Measurements from ENCODE around the gene DUOX1. TPM values are rescaled to one million over a fixed set of nuclear protein-coding genes. Genes with fewer than 3 reads are reported as not detected.

The DUOX1 gene
- total and polyA plus RNA-seq, 9 of the 15 experiments (the other 6 are each of a cell fraction or from before 2014, with no cell fraction given): 0.01 to 0.22 (median 0.01) TPM; not detected in 6

DNA sequence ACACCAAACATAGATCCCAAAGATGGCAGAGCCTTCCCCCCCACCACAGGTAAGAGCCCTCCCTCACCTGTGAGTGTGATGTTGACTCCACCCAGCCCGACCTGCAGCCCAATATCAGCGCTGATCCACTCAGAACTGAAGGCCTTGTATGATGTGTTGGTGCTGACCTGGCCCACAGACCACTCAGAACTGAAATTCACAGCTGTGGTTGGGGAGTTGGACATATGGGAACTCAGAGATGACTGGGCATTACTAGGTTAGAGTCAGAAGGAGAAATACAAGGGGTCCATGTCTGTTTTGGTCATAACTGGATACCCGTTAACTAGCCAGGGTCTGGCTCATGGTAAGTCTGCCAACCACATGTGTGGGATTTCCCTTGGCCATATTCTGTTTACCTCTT is 8.8 kb upstream of the DUOX1 start:
- WGBS (ENCODE audit: insufficient coverage, low coverage, missing lambda C conversion rate): 13% methylated on average over 3 of the region's 3 CpGs
- in situ Hi-C loops (cut with MboI): loop anchor here (25.0 kb wide), 1 partner anchor 159 kb away; the partner anchor contains the start of gene TERB2
- intact Hi-C loops (cut with micrococcal nuclease): no loop called here
- Histone ChIP-seq H3K79me2 (ENCODE audit: control insufficient read depth, insufficient read depth, low read length) (no peaks in the 10 kb centered on the region), H3K36me3 (ENCODE audit: control insufficient read depth, insufficient read depth, low read length) (no peaks in the 10 kb centered on the region), H3K9me1 (ENCODE audit: control insufficient read depth, insufficient read depth, low read length) (no peaks in the 10 kb centered on the region), H3K4me1 (replicated peaks in 1 of 2; ENCODE audit: control insufficient read depth in 2 of 2, insufficient read depth in 2 of 2, low read length in 2 of 2) (peaks cover 0 to 14% of the 10 kb centered on the region in 2 experiments; a peak in 3 of 5 replicates), H3K4me3 (no peak overlapping the region), H3K9me3 (replicated peaks; ENCODE audit: control insufficient read depth, insufficient read depth, low read depth, low read length) (no peaks in the 10 kb centered on the region), H3K4me2 (ENCODE audit: insufficient read depth, low read length) (no peak overlapping the region), H3K27me3 (ENCODE audit: control insufficient read depth in 2 of 2, insufficient read depth in 2 of 2, low read length in 2 of 2) (peaks cover 7 to 35% of the 10 kb centered on the region in 2 experiments; a peak in 4 of 5 replicates), H3K27ac (ENCODE audit: extremely low read depth, low read depth, low read length) (no peak overlapping the region), H2AFZ (ENCODE audit: low read depth, low read length) (no peak overlapping the region), H3K9ac (ENCODE audit: insufficient read depth in 1 of 2, low read depth in 2 of 2, low read length in 2 of 2) (no peak overlapping the region), H4K20me1 (replicated peaks; ENCODE audit: control insufficient read depth, insufficient read depth, low read length) (no peaks in the 10 kb centered on the region)
- BruUV-seq (replicated peaks): no TSS peak
- DNase-seq (ENCODE audit: extremely low read depth in 1 of 4, low spot score in 3 of 4): no peak
- TF ChIP-seq SP2 (IDR thresholded peaks at IDR 0.05; ENCODE audit: extremely low read depth, low read depth, low read length, poor library complexity, severe bottlenecking) (no peak), RBM25 (IDR thresholded peaks at IDR 0.05; ENCODE audit: low read depth, low read length, severe bottlenecking) (no peak), HNRNPH1 (optimal IDR thresholded peaks at IDR 0.05; ENCODE audit: low read depth, low read length) (no peak), ZNF253 (CRISPR knock-in tag; conservative IDR thresholded peaks at IDR 0.05) (no peak), TCF7L2 (IDR thresholded peaks at IDR 0.05; ENCODE audit: low read depth, low read length) (no peak), MIER1 (IDR thresholded peaks at IDR 0.05; ENCODE audit: low read depth) (no peak), BHLHE40 (IDR thresholded peaks at IDR 0.05; ENCODE audit: low read length) (no peak), ZNF41 (CRISPR knock-in tag; conservative IDR thresholded peaks at IDR 0.05) (no peak), GATA2 (CRISPR knock-in tag; IDR thresholded peaks at IDR 0.05) (no peak), PHB (CRISPR knock-in tag; IDR thresholded peaks at IDR 0.05) (no peak), MYNN (IDR thresholded peaks at IDR 0.05) (no peak), MYNN (CRISPR knock-in tag; IDR thresholded peaks at IDR 0.05) (no peak)
- TF ChIP-seq, protein P1, sequence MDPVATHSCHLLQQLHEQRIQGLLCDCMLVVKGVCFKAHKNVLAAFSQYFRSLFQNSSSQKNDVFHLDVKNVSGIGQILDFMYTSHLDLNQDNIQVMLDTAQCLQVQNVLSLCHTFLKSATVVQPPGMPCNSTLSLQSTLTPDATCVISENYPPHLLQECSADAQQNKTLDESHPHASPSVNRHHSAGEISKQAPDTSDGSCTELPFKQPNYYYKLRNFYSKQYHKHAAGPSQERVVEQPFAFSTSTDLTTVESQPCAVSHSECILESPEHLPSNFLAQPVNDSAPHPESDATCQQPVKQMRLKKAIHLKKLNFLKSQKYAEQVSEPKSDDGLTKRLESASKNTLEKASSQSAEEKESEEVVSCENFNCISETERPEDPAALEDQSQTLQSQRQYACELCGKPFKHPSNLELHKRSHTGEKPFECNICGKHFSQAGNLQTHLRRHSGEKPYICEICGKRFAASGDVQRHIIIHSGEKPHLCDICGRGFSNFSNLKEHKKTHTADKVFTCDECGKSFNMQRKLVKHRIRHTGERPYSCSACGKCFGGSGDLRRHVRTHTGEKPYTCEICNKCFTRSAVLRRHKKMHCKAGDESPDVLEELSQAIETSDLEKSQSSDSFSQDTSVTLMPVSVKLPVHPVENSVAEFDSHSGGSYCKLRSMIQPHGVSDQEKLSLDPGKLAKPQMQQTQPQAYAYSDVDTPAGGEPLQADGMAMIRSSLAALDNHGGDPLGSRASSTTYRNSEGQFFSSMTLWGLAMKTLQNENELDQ (CRISPR knock-in tag; IDR thresholded peaks at IDR 0.05; ENCODE audit: borderline replicate concordance): no peak
- TF ChIP-seq, protein P2, sequence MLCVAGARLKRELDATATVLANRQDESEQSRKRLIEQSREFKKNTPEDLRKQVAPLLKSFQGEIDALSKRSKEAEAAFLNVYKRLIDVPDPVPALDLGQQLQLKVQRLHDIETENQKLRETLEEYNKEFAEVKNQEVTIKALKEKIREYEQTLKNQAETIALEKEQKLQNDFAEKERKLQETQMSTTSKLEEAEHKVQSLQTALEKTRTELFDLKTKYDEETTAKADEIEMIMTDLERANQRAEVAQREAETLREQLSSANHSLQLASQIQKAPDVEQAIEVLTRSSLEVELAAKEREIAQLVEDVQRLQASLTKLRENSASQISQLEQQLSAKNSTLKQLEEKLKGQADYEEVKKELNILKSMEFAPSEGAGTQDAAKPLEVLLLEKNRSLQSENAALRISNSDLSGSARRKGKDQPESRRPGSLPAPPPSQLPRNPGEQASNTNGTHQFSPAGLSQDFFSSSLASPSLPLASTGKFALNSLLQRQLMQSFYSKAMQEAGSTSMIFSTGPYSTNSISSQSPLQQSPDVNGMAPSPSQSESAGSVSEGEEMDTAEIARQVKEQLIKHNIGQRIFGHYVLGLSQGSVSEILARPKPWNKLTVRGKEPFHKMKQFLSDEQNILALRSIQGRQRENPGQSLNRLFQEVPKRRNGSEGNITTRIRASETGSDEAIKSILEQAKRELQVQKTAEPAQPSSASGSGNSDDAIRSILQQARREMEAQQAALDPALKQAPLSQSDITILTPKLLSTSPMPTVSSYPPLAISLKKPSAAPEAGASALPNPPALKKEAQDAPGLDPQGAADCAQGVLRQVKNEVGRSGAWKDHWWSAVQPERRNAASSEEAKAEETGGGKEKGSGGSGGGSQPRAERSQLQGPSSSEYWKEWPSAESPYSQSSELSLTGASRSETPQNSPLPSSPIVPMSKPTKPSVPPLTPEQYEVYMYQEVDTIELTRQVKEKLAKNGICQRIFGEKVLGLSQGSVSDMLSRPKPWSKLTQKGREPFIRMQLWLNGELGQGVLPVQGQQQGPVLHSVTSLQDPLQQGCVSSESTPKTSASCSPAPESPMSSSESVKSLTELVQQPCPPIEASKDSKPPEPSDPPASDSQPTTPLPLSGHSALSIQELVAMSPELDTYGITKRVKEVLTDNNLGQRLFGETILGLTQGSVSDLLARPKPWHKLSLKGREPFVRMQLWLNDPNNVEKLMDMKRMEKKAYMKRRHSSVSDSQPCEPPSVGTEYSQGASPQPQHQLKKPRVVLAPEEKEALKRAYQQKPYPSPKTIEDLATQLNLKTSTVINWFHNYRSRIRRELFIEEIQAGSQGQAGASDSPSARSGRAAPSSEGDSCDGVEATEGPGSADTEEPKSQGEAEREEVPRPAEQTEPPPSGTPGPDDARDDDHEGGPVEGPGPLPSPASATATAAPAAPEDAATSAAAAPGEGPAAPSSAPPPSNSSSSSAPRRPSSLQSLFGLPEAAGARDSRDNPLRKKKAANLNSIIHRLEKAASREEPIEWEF (CRISPR knock-in tag; IDR thresholded peaks at IDR 0.05): no peak
- ATAC-seq: no peak
- ChIA-PET CTCF (ENCODE audit: low intra/inter-chr PET ratio) (no interaction called here), POLR2A (interaction anchor here (0.6 to 1.0 kb wide), 2 partner anchors 10 to 50 kb away, joined by 3 to 7 read pairs; no protein-coding TSS in a partner anchor)
- no peak for FAIRE-seq
